Activated CD4-positive, alpha-beta T cell treated with anti-CD3 and anti-CD28 coated beads, Interleukin-2, amount 50 U/mL, for 48 hours (primary cell): ENCODE measurements around the gene TMEM150A.
A peak's percentile ranks its signal among the peaks of the same experiment; 100 is the strongest.
"Not testable (repeated sequence)": the region's sequence is repeated elsewhere in the genome, so short reads cannot be mapped to it uniquely, and the experiment has no call there.

ENCODE experiments used
- DNase-seq, 2 experiments: peaks; one replicate each; pipeline ENCODE4 v3.0.0-alpha.2; 2020

The TMEM150A gene

DNA sequence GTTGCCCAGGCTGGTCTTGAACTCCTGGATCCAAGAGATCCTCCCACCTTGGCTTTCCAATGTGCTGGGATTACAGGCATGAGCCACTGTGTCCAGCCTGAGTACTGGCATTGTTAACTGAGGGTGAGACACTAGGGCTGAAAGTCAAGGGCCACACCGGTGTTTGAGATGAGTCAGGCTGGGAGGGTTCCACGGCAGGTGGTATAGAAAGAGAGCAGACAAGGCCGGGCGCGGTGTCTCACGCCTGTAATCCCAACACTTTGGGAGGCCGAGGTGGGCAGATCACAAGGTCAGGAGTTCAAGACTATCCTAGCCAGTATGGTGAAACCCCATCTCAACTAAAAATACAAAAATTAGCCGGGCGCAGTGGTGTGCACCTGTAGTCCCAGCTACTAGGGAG lies 10.2 kb downstream of the TMEM150A start:
- DNase-seq: not testable (repeated sequence)

DNA sequence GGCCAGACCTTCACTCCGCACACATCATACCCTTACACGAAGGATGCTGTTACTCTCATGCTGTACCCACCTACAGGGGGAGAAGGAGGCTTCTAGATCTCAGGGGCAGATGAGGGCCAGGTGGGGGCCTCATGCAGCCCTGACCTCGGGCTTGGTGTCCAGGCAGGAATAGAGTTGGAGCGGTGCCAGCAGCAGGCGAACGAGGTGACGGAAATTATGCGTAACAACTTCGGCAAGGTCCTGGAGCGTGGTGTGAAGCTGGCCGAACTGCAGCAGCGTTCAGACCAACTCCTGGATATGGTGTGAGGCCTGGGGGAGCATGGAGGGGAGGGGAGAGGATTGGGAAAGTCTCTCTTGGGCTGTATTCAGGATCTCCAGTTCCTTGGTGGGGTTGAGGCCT lies 10.9 kb downstream of the TMEM150A start:
- no peak for DNase-seq

DNA sequence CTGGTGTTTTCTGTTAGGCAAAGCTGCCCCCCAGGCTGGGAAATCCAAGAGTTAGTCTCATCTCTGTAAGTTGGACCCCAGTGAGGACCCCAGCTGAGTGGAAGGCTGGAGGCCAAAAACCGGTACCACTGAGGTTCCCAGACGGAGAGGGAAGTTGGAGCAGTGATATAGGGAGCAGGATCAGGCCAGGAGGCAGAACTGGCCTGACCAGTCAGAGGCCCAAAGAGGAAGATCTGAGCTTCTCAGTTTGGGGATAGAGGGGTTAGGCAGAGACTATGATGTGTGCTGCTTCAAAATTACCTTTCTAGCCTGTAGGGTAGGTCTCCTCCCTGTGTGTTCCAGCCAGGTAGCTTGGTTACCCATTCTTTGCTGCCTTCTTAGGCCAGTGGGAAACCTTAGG lies 11.5 kb downstream of the TMEM150A start:
- DNase-seq: no peak

DNA sequence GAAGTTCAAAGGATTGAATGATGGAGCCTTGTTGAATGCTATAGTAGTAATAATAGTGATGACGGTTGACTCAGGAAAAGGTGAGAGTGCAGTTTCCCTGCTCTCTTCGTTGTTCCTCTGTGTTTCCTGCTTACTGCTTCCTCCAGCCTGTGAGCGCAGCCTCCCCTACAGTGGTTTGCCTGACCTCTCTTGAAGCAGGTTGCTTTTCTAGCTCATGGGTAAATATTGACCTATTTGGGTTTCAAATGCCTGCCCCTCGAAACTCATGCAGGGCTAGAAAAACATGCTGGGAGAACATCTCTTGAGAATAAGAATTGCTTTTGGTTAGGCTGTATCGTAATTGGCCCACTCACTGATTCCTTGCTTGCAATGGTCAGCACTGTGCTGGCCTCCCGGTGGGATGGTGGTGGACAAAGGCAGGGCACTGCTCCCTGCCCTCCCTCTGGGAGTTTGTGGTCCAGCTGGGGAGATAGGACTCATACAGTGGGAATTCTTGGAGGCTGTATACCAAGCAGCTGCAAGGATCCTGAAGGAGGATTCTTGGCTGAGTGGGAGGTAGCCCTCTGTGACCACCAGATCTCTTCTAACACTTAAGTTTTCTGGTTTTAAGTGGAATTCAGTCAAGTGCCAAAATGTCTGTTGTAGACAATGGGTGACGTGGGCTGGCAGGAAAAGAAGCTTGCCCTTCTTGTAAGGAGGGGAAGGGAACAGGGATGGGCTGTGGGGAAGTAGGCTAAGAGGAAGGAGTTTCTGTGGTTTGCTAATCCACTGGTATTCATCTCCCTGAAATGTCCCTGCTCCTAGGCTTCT lies 12.3 kb downstream of the TMEM150A start:
- no peak for DNase-seq

DNA sequence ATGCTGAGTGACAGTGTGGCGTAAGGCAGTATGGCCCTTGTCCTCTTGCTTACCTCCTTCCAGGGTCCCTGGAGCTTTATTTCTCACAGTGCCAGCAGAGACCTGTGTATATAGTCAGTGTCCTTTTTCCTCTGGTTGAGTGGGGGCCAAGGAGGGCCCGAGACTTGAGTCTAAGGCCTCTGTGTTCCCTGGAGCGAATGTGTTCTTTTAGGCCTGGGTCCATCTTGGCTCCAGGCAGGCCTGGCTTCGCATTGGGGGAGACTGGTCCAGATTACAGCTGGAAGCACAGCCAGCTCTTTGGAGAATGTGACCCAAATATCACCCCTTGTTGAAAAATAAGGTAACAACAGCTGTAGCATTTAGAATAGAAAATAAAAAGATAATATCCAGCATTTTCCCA lies 13.3 kb downstream of the TMEM150A start:
- no peak for DNase-seq

DNA sequence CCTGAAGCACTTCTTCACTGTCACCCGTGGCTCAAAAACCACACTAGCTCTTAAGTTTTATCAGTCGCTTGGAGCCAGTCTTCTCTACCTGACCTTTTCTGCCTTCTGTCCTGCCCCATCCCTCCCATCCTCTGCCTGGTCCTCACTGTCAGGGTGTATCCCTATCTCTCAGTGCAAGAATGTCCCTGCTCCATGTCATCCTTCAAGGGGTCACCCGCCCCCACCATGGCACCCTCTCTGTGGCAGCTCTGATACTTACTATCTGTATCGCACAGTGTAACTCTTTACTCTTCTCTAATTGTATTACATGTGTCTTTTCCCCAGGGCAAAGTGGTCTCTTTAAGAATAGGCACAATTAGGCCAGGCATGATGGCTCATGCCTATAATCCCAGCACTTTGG lies 13.9 kb downstream of the TMEM150A start:
- no peak for DNase-seq

DNA sequence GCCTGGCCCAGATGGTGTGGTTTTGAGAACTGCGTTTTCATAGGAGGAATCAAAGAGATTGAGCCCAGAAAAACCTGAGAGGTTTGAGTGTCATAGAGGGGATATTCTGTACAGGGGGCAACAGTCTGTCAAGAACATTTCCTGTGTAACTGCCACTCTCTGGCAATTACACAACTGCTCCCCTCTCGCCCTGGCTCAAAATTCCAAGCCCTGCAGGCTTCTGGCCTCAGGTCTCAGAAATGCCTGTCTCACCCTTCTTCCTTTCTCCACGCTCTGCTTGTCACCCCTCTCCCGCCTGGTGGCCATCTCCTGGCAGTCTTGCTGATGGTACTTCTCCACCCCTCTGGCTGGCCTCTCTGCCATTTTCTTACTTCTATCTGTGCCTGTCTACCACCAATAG lies 14.3 kb downstream of the TMEM150A start:
- DNase-seq: no peak

DNA sequence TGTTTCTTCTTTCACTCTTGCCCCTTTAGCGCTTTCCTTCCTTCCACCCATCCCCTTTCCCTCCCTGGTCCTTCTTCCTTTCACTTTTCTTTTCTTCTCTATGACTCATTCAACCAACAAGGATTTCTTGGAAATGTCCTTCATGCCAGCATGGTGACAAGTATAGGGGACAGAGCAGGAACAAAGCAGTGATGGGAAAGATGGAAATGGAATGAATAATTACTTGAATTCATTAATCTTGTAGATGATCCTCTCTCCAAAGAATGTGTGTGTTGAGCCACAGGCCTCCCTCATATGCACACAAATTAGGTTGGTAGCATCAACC lies 16.8 kb downstream of the TMEM150A start:
- DNase-seq: no peak

DNA sequence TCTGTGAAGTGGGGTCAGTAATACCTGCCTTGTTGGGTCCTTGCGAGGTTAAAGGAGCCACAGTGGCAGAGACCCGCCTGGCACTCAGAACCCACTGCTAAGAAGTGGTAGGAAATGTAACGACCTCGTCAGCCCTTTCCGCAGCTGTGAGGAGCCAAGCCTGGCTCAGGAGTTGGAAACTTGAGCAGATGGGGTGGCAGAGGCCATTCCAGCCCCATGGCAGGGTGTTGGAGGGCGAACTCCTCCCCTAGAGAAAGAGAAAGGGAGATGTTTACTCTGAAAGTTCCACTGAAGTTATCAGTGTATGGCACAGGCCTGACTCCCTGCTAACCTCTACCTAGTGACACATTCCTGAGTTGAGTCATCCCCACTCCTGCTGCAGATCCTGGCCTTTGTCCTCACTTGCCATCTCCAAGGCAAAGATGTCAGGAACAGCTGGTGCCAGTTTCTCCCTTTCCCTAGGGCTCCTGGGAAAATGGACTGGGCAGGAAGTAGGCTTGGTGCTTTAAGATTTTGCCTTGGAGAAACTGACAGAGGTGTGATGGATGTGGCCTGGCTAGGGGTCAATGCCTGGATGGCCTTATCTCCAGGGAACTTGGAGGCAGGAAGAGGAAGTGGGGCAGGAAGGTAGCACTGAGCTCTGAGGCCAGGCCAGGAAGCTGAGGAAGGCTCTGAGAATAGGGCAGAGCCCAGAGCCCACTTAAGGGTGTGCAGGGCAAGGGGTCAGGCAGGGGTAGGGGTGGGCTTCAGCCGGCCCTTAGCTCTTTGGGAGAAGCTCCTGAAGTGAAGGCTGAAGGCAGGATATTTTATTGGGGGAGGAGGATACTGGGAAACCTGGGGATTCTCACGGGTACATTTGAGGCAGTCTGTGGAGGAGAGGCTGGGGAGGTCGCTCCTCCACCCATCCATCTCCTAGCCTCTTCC lies 17.4 kb downstream of the TMEM150A start:
- DNase-seq: peak; percentile 49 to 51

DNA sequence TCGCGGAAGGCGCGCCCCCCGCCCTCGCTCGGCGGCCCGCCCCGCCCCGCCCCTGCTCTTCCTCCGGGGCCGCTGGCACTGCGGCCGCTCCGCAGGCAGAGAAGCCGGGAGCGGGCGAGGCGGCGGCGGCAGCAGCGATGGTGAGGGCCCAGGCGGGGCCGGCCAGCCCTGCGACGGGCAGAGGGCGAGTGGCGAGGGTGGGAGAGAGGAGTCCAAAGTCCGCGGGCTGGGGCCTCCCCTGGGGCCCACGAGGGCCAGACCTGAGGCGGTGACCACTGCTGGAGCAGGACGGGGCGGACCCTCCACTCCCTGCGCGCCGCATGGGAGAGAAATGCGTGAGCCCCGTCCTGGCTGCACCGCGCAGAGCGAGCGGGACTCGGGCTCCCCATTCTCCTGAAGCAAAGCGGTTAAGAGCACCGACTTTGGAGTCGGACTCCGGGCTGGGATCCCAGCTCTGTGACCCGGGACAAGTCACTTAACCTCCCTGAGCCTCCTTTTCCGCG lies 18.1 kb downstream of the TMEM150A start, which contains the start of gene VAMP5:
VAMP5 (plus strand) TSS at position 78 of the 503 bp plus-strand sequence; CDS start at position 138, 60 bp downstream.
- DNase-seq: no peak

DNA sequence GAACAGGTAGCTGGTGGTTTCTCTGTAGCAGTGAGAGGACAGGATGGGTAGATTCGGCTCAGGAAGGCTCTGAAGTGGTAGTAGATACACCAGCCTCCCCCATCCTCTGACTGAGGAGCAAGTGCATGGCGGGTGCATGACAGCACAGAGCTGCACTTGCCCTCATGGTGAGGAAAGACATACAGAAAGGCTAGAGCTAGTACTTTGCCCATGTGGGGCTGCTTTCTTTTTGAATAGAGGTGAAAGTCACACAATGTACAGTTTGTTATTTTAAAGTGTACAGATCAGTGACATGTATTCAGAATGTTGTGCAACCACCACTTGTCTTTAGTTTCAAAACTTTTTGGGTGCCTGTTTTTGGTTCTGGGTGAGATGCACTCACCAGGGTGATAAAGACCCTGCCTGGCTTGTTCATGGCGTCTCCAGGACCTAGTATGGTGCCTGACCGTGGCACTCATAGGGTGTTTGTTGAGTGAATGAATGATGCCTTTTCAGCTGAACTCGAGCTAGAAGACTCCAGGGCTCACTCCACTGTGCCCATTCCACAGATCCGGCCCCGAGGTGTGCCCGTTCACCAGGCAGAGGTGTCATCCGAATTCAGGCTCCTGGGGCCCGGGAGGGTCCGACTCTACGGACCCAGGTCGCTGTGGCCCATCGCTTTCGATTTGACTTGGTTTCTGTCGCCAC lies 18.7 kb downstream of the TMEM150A start:
- DNase-seq: peak; percentile 36 to 51

DNA sequence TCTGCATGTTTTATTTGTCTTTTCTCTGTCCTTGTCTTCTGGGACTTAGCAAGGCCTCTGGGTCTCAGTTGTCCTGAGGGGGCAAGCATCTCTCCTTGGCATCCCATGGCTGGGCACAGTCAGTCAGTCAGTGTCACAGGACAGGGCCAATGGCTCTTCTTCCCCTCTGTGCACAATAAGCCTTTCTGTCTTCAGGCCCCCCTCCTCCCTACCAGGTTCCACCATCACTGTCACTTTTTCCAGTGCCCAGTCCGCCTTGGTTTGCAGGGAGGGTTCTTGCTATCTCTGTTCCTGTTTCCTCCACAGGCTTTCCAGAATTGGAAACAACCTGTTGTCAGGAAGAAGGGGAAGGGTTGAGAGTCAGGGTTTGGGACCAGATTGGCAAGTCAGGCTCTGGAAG lies 20.0 kb downstream of the TMEM150A start:
- DNase-seq: no peak

DNA sequence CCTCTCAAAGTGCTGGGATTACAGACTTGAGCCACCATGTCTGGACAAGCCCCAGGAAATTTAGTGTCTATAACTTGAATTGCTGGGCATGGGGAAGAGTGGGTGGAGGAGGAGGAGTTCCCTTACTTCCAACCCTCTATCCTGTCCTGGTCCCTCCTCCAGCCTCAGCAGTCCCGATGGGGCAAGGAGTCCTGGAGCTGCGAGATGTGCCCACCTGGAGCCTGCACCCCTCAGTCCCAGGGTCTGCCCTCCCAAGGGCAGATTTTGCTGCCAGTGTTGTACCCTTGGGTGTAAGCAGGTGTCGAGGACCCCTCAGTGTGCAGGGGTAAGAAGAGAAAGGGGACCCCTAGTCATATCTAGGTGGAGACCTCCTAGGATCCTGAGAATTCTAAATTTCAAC lies 22.3 kb downstream of the TMEM150A start:
- DNase-seq: no peak

DNA sequence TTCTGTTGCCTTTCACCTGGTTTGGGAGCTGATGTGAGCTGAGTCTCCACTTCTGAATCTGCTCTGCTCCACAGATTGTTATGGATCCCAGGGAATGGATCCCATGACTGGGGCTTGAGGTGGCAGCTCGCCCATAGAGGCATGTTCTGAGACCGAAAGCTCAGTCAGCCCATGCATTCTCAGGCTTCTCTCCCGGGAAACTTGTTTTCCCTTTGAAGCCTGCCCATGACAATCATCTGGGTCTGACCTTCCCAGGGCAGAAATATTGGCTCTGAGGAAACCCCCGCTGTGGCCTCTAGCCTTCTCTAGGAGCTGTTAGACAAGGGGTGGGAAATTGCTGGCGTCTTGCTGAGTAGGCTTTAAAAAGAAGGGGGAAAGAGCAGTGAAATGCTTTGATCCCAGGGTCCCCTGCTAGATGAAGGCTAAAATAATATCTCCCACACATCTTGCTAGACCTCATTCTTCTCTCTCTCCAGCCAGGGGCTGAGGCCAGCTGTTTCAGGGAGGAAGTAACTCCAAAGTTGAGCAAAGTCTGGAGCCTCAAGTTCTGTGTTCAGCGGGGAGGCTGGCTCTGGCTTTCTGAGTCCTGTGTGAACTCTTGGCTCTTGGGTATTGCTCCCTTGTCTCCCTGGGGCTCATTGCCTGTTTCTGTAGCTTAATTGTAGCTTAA lies 23.1 kb downstream of the TMEM150A start:
- no peak for DNase-seq

DNA sequence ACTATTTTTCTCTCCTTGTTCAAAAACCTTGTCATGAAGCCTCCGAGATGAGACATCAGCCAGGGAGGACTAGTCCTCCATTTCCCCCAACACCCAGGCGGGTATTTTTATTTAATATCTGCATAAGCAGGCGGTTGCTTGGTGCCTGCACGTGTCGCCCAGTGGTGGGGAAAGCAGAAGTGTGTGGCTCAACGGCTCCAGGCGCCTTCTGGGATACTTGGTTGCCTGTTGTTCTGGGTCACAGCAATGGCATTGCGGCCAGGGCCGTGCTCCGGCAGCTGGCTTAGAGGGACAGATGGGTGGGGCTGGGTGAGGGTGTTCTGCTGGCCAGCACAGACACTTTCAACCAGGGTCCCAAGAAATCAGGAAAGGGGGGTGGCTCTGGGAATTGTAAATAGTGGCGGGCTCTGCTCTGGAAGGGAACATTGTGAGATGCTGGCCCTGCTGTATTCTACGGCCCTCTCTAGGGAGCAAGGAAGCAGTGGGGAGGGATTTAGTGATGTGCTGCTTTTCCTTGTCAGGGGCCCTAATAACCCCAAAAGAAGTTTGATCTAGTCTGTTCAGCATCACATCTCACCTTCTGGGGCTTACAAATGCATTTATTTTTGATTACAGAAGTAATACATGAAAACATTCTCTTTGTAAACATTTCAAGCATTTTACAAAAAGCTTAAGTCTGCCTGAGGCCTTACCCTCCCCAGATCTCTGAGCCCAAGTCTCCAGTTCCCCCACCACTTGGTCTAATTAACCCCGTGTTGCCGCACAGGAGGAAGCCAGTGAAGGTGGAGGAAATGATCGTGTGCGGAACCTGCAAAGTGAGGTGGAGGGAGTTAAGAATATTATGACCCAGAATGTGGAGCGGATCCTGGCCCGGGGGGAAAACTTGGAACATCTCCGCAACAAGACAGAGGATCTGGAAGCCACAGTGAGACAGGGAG lies 24.0 kb downstream of the TMEM150A start:
- peak in 1 of 2 experiments; percentile 41 for DNase-seq

DNA sequence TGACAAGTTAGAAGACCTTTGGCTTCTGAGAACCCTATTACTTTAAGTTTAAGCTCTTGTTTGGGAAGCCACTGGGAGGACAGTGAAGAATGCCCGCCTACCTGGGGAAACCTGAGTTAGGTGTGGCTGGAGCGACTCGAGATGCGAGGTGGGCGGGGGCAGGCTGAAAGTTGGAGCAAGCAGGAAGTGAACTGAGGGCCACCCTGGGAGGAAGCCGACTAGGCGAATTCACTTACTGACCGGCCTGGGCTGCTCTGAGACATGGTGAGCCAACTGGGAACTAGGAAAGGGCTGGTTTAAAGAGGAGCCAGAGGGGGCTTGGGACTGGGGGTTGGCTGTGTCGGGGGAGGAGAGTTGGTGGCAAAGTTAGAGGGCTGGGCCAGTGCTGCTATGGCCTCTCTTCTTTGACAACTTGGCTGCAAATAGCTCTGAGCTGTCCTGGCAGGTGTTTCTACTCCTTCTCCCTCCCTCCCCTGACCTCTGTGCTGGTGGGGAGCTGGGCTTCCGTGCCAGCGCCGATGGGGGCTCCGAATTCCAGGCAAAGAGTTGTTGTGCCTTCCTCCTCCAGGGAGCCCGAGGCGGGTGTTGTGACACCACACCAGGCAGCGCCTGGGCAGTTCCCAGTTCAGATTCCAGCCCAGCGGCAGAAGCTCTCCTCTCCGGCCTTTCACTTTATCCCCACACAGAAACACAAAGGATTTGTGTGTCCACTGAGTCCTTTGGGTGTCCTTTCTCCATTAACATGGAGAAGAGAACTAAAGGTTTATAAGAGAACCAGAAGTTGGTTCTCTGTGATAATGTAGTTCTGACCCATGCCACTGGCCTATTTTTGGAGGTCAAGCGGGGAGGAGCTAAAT lies 24.9 kb downstream of the TMEM150A start, which contains the start of gene VAMP8:
VAMP8 (plus strand) TSS at position 201 of the 857 bp plus-strand sequence; CDS start at position 262, 61 bp downstream.
- DNase-seq: peak; percentile 75 to 79

DNA sequence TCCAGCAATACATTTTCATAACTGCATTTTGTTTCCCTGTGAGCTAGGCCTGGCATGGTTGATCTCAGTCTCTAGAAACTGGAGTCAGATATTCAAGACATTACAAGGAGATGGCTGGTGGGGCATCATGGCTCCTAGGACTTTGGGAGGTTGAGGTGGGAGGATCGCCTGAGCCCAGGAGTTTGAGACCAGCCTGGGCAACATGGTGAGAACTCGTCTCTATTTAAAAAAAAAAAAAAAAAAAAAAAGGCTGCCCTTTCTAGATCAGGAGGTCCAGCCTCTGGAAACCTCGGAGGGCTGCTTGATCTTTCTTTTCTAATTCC lies 25.5 kb downstream of the TMEM150A start:
- no peak for DNase-seq

DNA sequence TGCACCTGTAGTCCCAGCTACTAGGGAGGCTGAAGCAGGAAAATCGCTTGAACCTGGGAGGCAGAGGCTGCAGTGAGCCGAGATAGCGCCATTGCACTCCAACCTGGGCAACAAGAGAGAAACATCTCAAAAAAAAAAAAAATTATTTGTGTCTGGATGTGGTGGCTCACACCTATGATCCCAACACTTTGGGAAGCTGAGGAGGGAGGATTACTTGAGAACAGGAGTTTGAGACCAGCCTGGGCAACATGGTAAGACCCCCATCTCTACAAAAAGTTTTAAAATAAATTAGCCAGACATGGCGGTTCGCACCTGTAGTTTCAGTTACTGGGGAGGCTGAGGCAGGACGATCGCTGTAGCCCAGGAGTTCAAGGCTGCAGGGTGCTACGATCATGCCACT lies 26.8 kb downstream of the TMEM150A start:
- no peak for DNase-seq

DNA sequence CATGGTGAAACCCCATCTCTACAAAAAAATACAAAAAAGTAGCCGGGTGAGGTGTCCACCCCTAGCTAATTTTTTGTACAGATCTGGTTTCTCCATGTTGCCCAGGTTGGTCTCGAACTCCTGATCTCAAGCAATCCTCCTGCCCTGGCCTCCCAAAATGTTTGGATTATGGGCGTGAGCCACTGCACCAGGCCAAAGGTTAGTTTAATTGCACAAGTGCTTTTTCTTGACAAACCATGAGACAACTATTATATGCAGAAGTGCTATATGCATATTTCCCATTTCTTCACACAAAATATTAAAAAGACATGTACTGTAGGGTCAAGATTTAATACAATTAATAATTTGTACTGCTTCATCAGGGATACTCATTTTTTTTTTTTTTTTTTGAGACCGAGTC lies 36.2 kb downstream of the TMEM150A start:
- no peak for DNase-seq

DNA sequence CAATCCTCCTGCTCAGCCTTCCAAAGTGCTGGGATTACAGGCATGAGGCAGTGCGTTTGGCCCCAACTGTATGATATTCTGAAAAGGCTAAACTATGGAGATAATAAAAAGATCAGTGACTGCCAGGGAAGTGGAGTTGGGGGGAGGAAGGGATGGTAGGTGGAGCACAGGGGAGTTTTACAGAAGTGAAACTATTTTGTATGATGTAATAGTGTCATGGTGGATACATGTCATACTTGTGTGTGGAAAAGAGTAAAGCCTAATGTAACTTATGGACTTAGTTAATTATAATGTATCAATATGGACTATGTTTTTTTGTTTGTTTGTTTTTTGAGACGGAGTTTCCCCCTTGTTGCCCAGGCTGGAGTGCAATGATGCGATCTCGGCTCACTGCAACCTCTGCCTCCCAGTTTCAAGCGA lies 38.3 kb downstream of the TMEM150A start:
- DNase-seq: no peak
